Sigmoid colon (tissue), 4 donors: Measurements from ENCODE around the gene MACROD2.

ENCODE experiments used
- EP300 ChIP-seq, 4 donors: sonication (generic); formaldehyde crosslinking; IDR thresholded peaks; one replicate each; pipeline ENCODE4 v1.6.1; 2017; ENCODE audit warnings: antibody characterized with exemption in 4 of 4
- POLR2A ChIP-seq, 2 donors: fragments of 450-650 bp; IDR thresholded peaks; one replicate each; pipeline ENCODE4 v1.6.1; 2016; ENCODE audit warnings: antibody characterized with exemption in 2 of 2, mild to moderate bottlenecking in 2 of 2, moderate library complexity in 2 of 2

DNA sequence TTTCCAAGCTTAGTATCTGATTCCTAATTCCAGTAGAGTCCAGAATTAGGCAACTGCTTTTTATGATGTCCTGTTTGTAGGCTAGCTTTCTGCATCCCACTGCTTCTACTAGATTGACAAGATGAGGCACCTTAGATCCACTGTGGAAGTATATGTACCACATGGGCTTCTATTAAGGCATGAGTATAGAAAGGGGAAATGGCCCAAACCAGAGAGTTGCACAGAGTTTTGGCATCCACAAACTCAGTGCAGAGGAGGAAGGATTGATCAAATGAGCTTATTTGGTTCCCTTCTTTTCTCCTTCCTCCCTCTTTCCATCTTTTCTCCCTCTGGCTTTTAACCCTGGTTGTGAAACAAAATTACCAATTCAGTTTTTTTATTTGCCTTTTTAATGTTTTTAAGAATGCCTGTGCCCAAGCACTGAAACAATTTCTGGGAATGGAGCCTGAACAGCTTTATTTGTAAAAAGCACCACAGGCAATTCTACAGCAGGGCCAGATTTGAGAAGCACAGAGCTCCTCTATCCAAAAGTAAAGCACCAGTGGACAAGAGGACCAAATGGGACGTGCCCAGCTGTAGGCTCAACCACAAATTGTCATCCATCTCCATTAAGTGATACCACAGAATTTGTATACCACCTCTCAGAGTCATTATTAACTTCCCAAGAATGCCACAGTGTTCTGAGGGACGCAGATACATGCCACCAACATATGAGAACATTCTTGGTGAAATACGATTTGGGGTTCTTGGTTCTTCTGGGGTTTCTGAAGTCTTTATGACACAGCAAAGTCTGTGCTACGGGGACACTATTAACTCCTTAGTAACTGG lies 1608.9 kb downstream of the MACROD2 start:
- no peak for TF ChIP-seq EP300 (IDR thresholded peaks at IDR 0.05)
- TF ChIP-seq POLR2A (IDR thresholded peaks at IDR 0.05): no peak
